Fibroblast of mammary gland (primary cell): Measurements from ENCODE around the gene TMBIM1.

Experiments used
- DNase-seq: peaks from one replicate; pipeline ENCODE4 v3.0.0-alpha.2; 2010; ENCODE audit warnings: low read depth
- H3K4me3 ChIP-seq: 2 replicates; pipeline ENCODE4 v1.5.1; 2011; ENCODE audit warnings: low read depth, mild to moderate bottlenecking, low read length, moderate library complexity; ENCODE audit not compliant: control insufficient read depth
- CTCF ChIP-seq: conservative IDR thresholded peaks from 2 replicates; pipeline ENCODE4 v1.5.1; 2011; ENCODE audit warnings: low read depth, low read length, inconsistent platforms; ENCODE audit not compliant: control insufficient read depth, insufficient read depth

TMBIM1 gene

DNA sequence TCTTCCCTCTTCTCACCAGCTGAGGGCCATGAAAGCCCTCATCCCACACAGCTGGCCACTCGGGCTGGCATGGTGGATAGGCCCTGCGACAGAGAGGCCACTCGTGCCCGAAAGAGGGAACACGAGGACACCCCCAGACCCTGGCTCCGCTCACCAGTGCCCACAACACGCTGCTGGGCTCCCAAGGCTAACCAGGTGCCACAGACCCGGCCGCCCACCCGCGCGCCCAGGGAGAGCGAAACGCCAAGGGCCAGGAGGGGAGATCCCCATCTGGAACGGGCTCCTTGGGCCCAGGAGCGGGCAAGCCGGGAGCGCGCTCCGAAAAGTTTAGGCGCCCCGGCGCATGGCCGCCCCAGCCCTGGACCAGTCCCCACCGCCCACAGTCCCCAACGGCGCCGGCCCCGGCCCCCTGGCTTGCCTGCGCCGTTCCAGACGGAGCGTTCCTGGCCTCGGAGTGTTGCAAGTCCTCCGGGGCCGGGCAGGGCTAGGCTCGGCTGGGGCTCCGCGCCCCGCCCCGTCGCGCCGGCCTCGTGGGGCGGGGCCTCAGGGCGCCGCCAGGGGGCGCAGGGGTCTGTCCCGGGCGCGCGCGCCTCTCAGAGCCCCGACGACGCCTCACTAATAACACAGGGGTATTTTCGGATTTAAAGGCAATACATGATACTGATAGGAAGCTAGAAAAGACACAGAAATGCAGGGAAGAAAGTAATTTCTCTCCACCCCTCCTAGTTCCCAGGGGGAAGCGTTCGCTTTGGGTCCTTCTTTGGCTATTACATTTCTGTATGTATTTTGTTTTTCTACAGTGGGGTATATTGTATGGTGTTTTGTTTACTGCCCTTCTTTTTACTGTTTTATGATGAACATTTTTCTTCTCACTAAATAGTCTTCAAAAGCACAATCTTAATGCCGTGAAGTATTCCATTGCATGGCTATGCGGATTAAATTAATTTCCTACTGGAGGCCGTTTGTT is at the start of gene TMBIM1:
Gene TMBIM1 (minus strand): TSS at position 456 of the 967 bp plus-strand sequence. CDS start 10,362 bp downstream, outside the sequence.
- peak within 1 kb of the TSS; percentile 82 for H3K4me3 ChIP-seq
- peak; percentile 61 for DNase-seq
- TF ChIP-seq CTCF: peak; percentile 30

- no peak overlapping the region for H3K4me3 ChIP-seq
- no peak for TF ChIP-seq CTCF
- DNase-seq: no peak
These were observed 49.1 kb upstream of the TMBIM1 start for GRCh38 chr2:218341381-218341780.

GRCh38 chr2:218340656-218341055 is 48.4 kb upstream of the TMBIM1 start:
- H3K4me3 ChIP-seq: no peak overlapping the region
- DNase-seq: no peak
- no peak for TF ChIP-seq CTCF

DNA sequence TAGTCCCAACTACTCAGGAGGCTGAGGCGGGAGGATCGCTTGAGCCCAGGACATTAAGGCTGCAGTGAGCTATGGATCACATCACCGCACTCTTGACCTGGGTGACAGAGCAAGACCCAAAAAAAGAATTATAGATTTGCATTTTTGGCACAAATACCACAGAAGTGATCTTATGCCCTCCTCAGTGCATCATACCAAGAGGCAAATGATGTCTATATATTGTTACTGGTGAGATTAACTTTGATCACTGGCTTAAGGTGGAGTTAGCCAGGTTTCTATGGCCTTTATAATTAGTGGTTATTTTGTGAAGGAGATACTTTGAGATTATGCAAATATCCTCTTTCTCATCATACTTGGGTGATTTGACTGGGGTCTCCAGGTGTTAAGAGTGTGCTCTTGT is 42.2 kb upstream of the TMBIM1 start:
- no peak for TF ChIP-seq CTCF
- no peak overlapping the region for H3K4me3 ChIP-seq
- DNase-seq: no peak

GRCh38 chr2:218332920-218333645 is 40.8 kb upstream of the TMBIM1 start:
- no peak for DNase-seq
- no peak for TF ChIP-seq CTCF

DNA sequence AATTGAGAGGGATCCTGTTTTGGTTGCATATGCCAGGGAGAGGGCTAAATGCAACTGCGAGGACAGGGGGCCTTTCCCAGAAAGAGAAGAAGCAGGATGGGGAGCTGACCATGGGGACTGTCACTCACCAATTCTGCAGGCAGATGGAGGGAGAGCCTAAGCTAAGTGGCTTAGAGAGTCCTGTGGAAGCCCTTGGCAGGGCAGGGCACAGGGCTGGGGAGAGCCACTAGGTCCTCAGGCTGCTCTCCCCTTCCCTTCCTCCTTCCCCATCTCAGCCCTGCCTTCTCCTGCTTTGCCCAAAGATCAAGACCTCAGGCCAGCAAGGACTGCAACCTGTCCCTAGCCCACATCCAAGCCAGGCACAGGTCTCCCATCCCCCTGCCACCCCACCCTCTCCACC is 40.0 kb upstream of the TMBIM1 start:
- no peak for DNase-seq
- no peak overlapping the region for H3K4me3 ChIP-seq
- TF ChIP-seq CTCF: no peak

More at GRCh38 chr2:218332920-218333645, 40.8 kb upstream of the TMBIM1 start:
- H3K4me3 ChIP-seq: no peak overlapping the region
